ENCODE measurements around the gene FXYD4. TPM values are rescaled to one million over a fixed set of nuclear protein-coding genes. Genes with fewer than 3 reads are reported as not detected.

FXYD4 gene
- total and polyA plus RNA-seq, 2 experiments from 2014 or later = not detected

- H3K9me3 Mint-ChIP-seq = no peaks in the 10 kb centered on the region
- H3K27ac Mint-ChIP-seq = no peak overlapping the region
- Histone ChIP-seq H2AFZ (no peak overlapping the region), H3K9me2 (ENCODE audit: insufficient read depth) (no peaks in the 10 kb centered on the region), H3K4me1 (ENCODE audit: insufficient read depth) (no peaks in the 10 kb centered on the region; the same call in 1 of the 2 replicates), H3K36me3 (ENCODE audit: insufficient read depth) (no peaks in the 10 kb centered on the region), H3K4me3 (no peak overlapping the region), H3K27me3 (ENCODE audit: insufficient read depth) (no peaks in the 10 kb centered on the region), H3K4me2 (no peak overlapping the region), H4K20me1 (replicated peaks; ENCODE audit: insufficient read depth) (no peaks in the 10 kb centered on the region), H3F3A (replicated peaks; ENCODE audit: low read depth) (no peaks in the 10 kb centered on the region), H3K79me2 (replicated peaks; ENCODE audit: insufficient read depth) (no peaks in the 10 kb centered on the region), H3K27ac (ENCODE audit: low read depth) (no peak overlapping the region)
- DNase-seq (ENCODE audit: low spot score) (no peak), ATAC-seq (no peak)
- TF ChIP-seq, protein P1, sequence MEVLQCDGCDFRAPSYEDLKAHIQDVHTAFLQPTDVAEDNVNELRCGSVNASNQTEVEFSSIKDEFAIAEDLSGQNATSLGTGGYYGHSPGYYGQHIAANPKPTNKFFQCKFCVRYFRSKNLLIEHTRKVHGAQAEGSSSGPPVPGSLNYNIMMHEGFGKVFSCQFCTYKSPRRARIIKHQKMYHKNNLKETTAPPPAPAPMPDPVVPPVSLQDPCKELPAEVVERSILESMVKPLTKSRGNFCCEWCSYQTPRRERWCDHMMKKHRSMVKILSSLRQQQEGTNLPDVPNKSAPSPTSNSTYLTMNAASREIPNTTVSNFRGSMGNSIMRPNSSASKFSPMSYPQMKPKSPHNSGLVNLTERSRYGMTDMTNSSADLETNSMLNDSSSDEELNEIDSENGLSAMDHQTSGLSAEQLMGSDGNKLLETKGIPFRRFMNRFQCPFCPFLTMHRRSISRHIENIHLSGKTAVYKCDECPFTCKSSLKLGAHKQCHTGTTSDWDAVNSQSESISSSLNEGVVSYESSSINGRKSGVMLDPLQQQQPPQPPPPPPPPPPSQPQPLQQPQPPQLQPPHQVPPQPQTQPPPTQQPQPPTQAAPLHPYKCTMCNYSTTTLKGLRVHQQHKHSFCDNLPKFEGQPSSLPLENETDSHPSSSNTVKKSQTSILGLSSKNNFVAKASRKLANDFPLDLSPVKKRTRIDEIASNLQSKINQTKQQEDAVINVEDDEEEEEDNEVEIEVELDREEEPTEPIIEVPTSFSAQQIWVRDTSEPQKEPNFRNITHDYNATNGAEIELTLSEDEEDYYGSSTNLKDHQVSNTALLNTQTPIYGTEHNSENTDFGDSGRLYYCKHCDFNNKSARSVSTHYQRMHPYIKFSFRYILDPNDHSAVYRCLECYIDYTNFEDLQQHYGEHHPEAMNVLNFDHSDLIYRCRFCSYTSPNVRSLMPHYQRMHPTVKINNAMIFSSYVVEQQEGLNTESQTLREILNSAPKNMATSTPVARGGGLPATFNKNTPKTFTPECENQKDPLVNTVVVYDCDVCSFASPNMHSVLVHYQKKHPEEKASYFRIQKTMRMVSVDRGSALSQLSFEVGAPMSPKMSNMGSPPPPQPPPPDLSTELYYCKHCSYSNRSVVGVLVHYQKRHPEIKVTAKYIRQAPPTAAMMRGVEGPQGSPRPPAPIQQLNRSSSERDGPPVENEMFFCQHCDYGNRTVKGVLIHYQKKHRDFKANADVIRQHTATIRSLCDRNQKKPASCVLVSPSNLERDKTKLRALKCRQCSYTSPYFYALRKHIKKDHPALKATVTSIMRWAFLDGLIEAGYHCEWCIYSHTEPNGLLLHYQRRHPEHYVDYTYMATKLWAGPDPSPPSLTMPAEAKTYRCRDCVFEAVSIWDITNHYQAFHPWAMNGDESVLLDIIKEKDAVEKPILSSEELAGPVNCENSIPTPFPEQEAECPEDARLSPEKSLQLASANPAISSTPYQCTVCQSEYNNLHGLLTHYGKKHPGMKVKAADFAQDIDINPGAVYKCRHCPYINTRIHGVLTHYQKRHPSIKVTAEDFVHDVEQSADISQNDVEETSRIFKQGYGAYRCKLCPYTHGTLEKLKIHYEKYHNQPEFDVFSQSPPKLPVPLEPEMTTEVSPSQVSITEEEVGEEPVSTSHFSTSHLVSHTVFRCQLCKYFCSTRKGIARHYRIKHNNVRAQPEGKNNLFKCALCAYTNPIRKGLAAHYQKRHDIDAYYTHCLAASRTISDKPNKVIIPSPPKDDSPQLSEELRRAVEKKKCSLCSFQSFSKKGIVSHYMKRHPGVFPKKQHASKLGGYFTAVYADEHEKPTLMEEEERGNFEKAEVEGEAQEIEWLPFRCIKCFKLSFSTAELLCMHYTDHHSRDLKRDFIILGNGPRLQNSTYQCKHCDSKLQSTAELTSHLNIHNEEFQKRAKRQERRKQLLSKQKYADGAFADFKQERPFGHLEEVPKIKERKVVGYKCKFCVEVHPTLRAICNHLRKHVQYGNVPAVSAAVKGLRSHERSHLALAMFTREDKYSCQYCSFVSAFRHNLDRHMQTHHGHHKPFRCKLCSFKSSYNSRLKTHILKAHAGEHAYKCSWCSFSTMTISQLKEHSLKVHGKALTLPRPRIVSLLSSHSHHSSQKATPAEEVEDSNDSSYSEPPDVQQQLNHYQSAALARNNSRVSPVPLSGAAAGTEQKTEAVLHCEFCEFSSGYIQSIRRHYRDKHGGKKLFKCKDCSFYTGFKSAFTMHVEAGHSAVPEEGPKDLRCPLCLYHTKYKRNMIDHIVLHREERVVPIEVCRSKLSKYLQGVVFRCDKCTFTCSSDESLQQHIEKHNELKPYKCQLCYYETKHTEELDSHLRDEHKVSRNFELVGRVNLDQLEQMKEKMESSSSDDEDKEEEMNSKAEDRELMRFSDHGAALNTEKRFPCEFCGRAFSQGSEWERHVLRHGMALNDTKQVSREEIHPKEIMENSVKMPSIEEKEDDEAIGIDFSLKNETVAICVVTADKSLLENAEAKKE (CRISPR knock-in tag; IDR thresholded peaks at IDR 0.05) = no peak
- TF ChIP-seq JUNB (IDR thresholded peaks at IDR 0.05; ENCODE audit: unreplicated experiment) (no peak), EZH2 (IDR thresholded peaks at IDR 0.05; ENCODE audit: low read depth, unreplicated experiment) (no peak), ZNF114 (CRISPR knock-in tag; IDR thresholded peaks at IDR 0.05) (no peak), ZNF331 (CRISPR knock-in tag; IDR thresholded peaks at IDR 0.05; ENCODE audit: low read depth) (no peak), STAT1 (IDR thresholded peaks at IDR 0.05; ENCODE audit: unreplicated experiment) (no peak), POLR2AphosphoS5 (IDR thresholded peaks at IDR 0.05; ENCODE audit: low read depth) (no peak), REST (IDR thresholded peaks at IDR 0.05; ENCODE audit: unreplicated experiment) (no peak)
- TF ChIP-seq, protein P2, sequence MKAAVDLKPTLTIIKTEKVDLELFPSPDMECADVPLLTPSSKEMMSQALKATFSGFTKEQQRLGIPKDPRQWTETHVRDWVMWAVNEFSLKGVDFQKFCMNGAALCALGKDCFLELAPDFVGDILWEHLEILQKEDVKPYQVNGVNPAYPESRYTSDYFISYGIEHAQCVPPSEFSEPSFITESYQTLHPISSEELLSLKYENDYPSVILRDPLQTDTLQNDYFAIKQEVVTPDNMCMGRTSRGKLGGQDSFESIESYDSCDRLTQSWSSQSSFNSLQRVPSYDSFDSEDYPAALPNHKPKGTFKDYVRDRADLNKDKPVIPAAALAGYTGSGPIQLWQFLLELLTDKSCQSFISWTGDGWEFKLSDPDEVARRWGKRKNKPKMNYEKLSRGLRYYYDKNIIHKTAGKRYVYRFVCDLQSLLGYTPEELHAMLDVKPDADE (IDR thresholded peaks at IDR 0.05) = no peak
- H3K27me3 Mint-ChIP-seq (ENCODE audit: insufficient read depth, low read depth, poor library complexity) = peaks cover 21% of the 10 kb centered on the region
- H3K4me1 Mint-ChIP-seq = peaks cover 31% of the 10 kb centered on the region
- H3K4me3 Mint-ChIP-seq = no peak overlapping the region
- no peaks in the 10 kb centered on the region for H3K36me3 Mint-ChIP-seq (ENCODE audit: low read depth)
These were observed 4.7 kb downstream of the FXYD4 start for GRCh38 chr10:43376046-43376635.
